ENCODE data around the gene DNAJC11.

The DNAJC11 gene

GRCh38 chr1:6691507-6691906, 10.1 kb downstream of the DNAJC11 start:
- H3K9me3 ChIP-seq (ENCODE audit: control insufficient read depth, low read length): no peaks in the 10 kb centered on the region
- no peak overlapping the region for H3K4me3 ChIP-seq (ENCODE audit: low read length)
- H3K9ac ChIP-seq (ENCODE audit: low read length): no peak overlapping the region
- H3K36me3 ChIP-seq (ENCODE audit: control insufficient read depth, insufficient read depth, low read length): no peaks in the 10 kb centered on the region
- H3K4me1 ChIP-seq (ENCODE audit: control insufficient read depth, insufficient read depth, low read length): no peaks in the 10 kb centered on the region
- H3K27me3 ChIP-seq (ENCODE audit: control insufficient read depth, insufficient read depth, low read length): no peaks in the 10 kb centered on the region

DNA sequence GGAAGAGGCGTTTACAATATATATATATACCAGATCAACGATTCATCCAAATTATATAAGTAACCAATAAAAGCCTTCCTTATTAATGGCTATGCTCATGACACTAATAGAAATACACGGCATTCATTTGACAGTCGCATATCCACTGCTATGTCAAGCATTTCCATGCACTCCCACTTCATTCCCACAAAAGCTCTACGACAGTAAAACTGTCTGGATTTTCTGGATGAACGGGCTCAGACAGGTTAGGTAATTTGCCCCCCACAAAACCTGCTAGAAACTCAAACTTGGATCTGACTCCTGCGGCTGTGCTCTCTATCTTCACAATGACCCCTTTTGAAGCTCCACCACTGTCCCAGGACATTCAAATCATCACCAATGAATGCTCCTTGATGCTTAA, 11.4 kb downstream of the DNAJC11 start:
- Histone ChIP-seq H3K9ac (ENCODE audit: low read length) (no peak overlapping the region), H3K36me3 (ENCODE audit: control insufficient read depth, insufficient read depth, low read length) (no peaks in the 10 kb centered on the region), H3K4me1 (ENCODE audit: control insufficient read depth, insufficient read depth, low read length) (no peaks in the 10 kb centered on the region), H3K9me3 (ENCODE audit: control insufficient read depth, low read length) (no peaks in the 10 kb centered on the region), H3K4me3 (ENCODE audit: low read length) (no peak overlapping the region), H3K27me3 (ENCODE audit: control insufficient read depth, insufficient read depth, low read length) (no peaks in the 10 kb centered on the region)

DNA sequence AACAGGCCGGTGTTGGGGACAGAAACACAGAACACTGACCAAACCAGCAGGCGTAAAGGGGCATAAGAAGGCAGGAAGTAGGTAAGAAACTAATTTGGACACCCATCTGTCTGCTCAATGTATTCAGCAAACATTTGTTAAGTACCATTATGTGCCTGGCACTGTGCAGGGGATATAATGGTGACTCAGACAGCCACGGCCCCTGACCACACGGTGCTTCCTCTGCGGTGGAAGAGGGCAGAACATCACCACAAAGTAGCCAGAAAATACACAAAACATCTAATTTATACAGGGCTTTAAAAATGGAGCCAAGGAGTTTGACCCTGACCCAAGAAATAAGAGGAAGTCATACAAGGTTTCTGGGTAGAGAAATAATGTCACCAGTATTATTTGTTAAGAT, 12.9 kb downstream of the DNAJC11 start:
- H3K9me3 ChIP-seq (ENCODE audit: control insufficient read depth, low read length): no peaks in the 10 kb centered on the region

DNA sequence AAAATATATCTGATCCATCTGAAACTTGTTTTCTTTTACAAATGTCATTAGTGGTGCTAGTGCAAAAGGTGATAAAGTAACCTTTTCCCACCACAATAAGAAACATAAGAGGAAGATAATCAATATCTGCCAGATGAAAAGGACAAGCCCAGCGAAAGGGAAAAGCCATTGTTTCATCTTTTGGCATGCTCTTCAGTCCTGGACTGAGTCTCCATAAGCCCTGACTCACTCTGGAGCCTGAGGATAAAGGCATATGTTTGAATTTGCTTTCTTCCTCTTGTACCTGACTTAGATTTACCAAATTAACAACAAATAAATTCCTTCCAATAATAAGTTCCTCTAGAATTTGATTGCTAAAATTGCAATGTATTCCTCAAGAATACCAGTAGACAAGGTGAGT, 13.6 kb downstream of the DNAJC11 start:
- H3K4me3 ChIP-seq (ENCODE audit: low read length): no peak overlapping the region
- no peak overlapping the region for H3K9ac ChIP-seq (ENCODE audit: low read length)
- no peaks in the 10 kb centered on the region for H3K4me1 ChIP-seq (ENCODE audit: control insufficient read depth, insufficient read depth, low read length)
- H3K36me3 ChIP-seq (ENCODE audit: control insufficient read depth, insufficient read depth, low read length): no peaks in the 10 kb centered on the region
- no peaks in the 10 kb centered on the region for H3K27me3 ChIP-seq (ENCODE audit: control insufficient read depth, insufficient read depth, low read length)
- H3K9me3 ChIP-seq (ENCODE audit: control insufficient read depth, low read length): no peaks in the 10 kb centered on the region

More for the DNA sequence above, 12.9 kb downstream of the DNAJC11 start:
- no peaks in the 10 kb centered on the region for H3K36me3 ChIP-seq (ENCODE audit: control insufficient read depth, insufficient read depth, low read length)
- H3K9ac ChIP-seq (ENCODE audit: low read length): no peak overlapping the region
- no peak overlapping the region for H3K4me3 ChIP-seq (ENCODE audit: low read length)
- no peaks in the 10 kb centered on the region for H3K27me3 ChIP-seq (ENCODE audit: control insufficient read depth, insufficient read depth, low read length)
- H3K4me1 ChIP-seq (ENCODE audit: control insufficient read depth, insufficient read depth, low read length): no peaks in the 10 kb centered on the region

- Histone ChIP-seq H3K4me1 (ENCODE audit: control insufficient read depth, insufficient read depth, low read length) (no peaks in the 10 kb centered on the region), H3K9ac (ENCODE audit: low read length) (no peak overlapping the region), H3K9me3 (ENCODE audit: control insufficient read depth, low read length) (no peaks in the 10 kb centered on the region), H3K36me3 (ENCODE audit: control insufficient read depth, insufficient read depth, low read length) (no peaks in the 10 kb centered on the region), H3K4me3 (ENCODE audit: low read length) (no peak overlapping the region), H3K27me3 (ENCODE audit: control insufficient read depth, insufficient read depth, low read length) (no peaks in the 10 kb centered on the region)
Measured at GRCh38 chr1:6686294-6686693, 15.3 kb downstream of the DNAJC11 start.

DNA sequence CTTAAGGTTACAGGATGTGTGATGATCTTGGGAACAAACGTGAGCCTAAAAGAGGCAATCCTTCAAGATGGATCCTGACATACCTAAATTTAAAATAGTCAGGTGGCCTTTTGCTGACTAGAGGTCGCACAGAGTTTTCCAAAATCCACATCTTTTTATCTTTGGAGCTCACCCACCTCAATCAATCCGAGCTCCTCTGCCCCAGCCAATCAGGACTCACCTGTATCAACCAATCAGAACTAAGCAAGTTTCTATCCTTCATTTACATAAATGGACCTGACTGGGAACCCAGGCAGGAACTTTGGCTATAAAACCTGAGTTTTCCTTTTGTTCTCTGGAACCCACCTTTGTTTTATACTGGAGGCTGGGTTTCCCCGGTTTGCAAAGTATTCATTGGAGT, 16.2 kb downstream of the DNAJC11 start:
- Histone ChIP-seq H3K36me3 (ENCODE audit: control insufficient read depth, insufficient read depth, low read length) (no peaks in the 10 kb centered on the region), H3K4me1 (ENCODE audit: control insufficient read depth, insufficient read depth, low read length) (no peaks in the 10 kb centered on the region), H3K9ac (ENCODE audit: low read length) (no peak overlapping the region), H3K9me3 (ENCODE audit: control insufficient read depth, low read length) (no peaks in the 10 kb centered on the region), H3K27me3 (ENCODE audit: control insufficient read depth, insufficient read depth, low read length) (no peaks in the 10 kb centered on the region), H3K4me3 (ENCODE audit: low read length) (no peak overlapping the region)

- Histone ChIP-seq H3K9ac (ENCODE audit: low read length) (no peak overlapping the region), H3K9me3 (ENCODE audit: control insufficient read depth, low read length) (no peaks in the 10 kb centered on the region), H3K27me3 (ENCODE audit: control insufficient read depth, insufficient read depth, low read length) (no peaks in the 10 kb centered on the region), H3K4me3 (ENCODE audit: low read length) (no peak overlapping the region), H3K36me3 (ENCODE audit: control insufficient read depth, insufficient read depth, low read length) (no peaks in the 10 kb centered on the region), H3K4me1 (ENCODE audit: control insufficient read depth, insufficient read depth, low read length) (no peaks in the 10 kb centered on the region)
Measured at GRCh38 chr1:6683434-6683833, 18.2 kb downstream of the DNAJC11 start.

DNA sequence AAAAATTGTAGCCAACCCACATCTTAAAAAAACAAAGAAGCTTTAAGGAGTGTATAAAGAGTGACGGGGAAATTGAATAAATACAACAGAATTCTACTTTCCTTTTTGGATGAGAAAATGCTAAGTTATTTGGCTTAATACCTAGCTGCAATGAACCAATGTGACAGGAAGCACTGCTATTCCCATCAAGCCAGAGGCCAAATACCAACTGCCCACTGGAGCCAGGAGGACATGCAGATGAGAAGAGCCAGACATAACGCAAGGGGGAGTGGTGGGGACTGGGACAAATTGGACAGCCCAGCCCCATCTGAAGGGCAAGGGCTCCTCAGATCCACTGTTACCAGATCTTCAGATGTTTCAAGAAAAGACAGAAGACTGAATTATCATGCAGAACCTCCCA, 25.7 kb downstream of the DNAJC11 start:
- H3K9ac ChIP-seq (ENCODE audit: low read length): no peak overlapping the region
- H3K36me3 ChIP-seq (ENCODE audit: control insufficient read depth, insufficient read depth, low read length): no peaks in the 10 kb centered on the region

DNA sequence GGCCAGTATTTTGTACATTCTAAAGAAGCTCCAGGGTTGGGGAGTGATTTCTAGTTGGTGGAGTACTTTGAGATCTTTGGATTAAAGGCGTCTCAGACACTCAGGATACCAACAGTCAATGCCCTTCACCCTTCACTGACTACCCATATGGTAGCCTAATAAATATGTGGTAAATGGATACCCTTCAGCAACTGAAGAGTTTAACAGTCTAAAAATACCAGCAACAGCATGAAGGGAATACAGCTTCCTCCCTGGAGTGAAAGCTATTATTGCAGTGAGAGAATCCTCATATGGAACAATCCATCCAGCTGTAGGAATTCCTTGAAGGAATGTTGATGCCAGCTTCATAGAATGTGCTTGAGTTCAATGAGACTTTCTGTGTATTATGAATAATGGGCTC, 26.8 kb downstream of the DNAJC11 start:
- Histone ChIP-seq H3K9me3 (ENCODE audit: control insufficient read depth, low read length) (no peaks in the 10 kb centered on the region), H3K9ac (ENCODE audit: low read length) (no peak overlapping the region), H3K4me1 (ENCODE audit: control insufficient read depth, insufficient read depth, low read length) (no peaks in the 10 kb centered on the region), H3K36me3 (ENCODE audit: control insufficient read depth, insufficient read depth, low read length) (no peaks in the 10 kb centered on the region), H3K27me3 (ENCODE audit: control insufficient read depth, insufficient read depth, low read length) (no peaks in the 10 kb centered on the region), H3K4me3 (ENCODE audit: low read length) (no peak overlapping the region)

More for the DNA sequence above, 25.7 kb downstream of the DNAJC11 start:
- no peak overlapping the region for H3K4me3 ChIP-seq (ENCODE audit: low read length)
- no peaks in the 10 kb centered on the region for H3K9me3 ChIP-seq (ENCODE audit: control insufficient read depth, low read length)
- no peaks in the 10 kb centered on the region for H3K27me3 ChIP-seq (ENCODE audit: control insufficient read depth, insufficient read depth, low read length)
- no peaks in the 10 kb centered on the region for H3K4me1 ChIP-seq (ENCODE audit: control insufficient read depth, insufficient read depth, low read length)

DNA sequence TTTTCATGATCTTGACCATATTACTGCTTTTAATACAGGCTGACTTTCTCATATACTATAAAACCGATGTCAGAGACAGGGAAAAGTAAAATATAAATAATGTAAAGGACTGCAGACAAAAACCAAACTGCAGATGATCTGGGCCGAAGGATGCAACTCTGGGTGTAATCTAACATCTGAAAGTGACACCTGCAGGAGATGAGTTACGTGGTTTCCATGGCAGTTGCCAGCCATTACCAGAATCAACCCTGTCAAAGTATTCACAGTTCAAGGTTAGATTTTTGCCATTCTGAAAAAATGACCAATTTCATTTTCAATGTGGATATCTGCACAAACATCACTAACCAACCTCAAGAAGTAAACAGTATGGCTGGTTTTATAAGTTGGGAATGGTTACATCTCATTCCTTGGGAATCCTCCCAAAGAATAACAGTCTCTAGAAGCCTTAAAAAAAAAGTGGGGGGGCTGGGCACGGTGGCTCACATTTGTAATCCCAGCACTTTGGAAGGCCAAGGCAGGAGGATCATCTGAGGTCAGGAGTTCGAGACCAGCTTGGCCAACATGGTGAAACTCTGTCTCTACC, 27.7 kb downstream of the DNAJC11 start:
- Histone ChIP-seq H3K36me3 (ENCODE audit: control insufficient read depth, insufficient read depth, low read length) (no peaks in the 10 kb centered on the region), H3K4me1 (ENCODE audit: control insufficient read depth, insufficient read depth, low read length) (no peaks in the 10 kb centered on the region), H3K4me3 (ENCODE audit: low read length) (no peak overlapping the region), H3K9me3 (ENCODE audit: control insufficient read depth, low read length) (no peaks in the 10 kb centered on the region), H3K27me3 (ENCODE audit: control insufficient read depth, insufficient read depth, low read length) (no peaks in the 10 kb centered on the region), H3K9ac (ENCODE audit: low read length) (no peak overlapping the region)

DNA sequence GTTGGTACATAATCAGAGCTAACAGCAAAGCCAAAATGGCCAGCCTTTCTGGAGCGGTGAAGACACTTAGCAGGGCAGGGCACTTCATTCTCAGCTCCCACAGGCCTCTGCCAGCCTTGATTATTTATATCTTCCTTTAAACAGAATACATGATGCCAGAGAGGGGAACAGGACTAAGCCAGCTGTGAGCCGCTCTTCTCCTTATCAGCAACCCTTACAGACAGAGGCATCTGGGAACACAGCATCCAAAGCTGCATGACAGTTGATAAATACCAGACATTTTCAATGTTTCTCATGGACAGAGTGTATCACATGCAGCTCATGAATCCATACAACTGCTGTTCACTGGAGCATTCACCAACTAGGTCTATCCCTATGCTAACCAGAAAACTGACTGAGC, 29.1 kb downstream of the DNAJC11 start:
- Histone ChIP-seq H3K4me3 (ENCODE audit: low read length) (no peak overlapping the region), H3K36me3 (ENCODE audit: control insufficient read depth, insufficient read depth, low read length) (no peaks in the 10 kb centered on the region), H3K27me3 (ENCODE audit: control insufficient read depth, insufficient read depth, low read length) (no peaks in the 10 kb centered on the region), H3K9ac (ENCODE audit: low read length) (no peak overlapping the region), H3K4me1 (ENCODE audit: control insufficient read depth, insufficient read depth, low read length) (no peaks in the 10 kb centered on the region), H3K9me3 (ENCODE audit: control insufficient read depth, low read length) (no peaks in the 10 kb centered on the region)

DNA sequence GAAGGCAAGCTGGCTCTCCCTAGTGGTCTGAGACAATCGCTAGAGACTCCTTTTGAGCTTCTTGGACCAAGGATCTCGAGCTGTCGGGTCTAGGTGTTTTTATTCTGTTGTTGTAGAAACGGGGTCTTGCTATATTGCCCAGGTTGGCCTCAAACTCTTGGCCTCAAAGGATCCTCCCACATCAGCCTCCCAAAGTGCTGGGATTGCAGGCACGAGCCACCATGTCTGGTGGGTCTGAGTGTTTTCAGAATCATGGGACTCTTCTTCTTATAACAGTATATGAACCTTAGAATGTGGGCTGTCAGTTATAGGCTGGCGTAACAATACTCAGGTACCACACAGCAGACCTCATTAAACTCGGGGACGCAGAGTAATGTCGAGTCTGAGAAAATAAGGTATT, 33.1 kb downstream of the DNAJC11 start:
- Histone ChIP-seq H3K4me1 (ENCODE audit: control insufficient read depth, insufficient read depth, low read length) (no peaks in the 10 kb centered on the region), H3K9ac (ENCODE audit: low read length) (no peak overlapping the region), H3K4me3 (ENCODE audit: low read length) (no peak overlapping the region), H3K27me3 (ENCODE audit: control insufficient read depth, insufficient read depth, low read length) (no peaks in the 10 kb centered on the region), H3K9me3 (ENCODE audit: control insufficient read depth, low read length) (no peaks in the 10 kb centered on the region), H3K36me3 (ENCODE audit: control insufficient read depth, insufficient read depth, low read length) (no peaks in the 10 kb centered on the region)

DNA sequence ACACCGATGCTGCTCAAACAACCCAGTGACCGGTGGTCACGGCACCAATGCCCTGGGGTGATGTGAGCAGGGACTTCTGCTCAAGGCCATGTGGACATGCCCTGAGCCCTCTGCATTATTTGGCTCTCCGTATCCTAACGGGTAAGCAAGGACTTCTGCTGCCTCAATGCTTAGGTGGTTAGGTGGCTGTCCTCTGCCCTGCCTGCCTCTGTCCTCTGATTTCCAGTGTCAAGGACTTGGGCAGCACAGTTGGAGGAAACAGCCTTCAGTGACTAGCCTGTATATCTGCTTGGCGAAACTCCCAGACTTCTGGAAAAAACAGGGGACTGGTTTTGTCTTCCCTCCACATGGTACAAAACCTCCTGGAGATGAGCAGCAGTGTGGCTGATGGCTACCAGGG, 34.5 kb downstream of the DNAJC11 start:
- Histone ChIP-seq H3K4me3 (ENCODE audit: low read length) (no peak overlapping the region), H3K36me3 (ENCODE audit: control insufficient read depth, insufficient read depth, low read length) (no peaks in the 10 kb centered on the region), H3K4me1 (ENCODE audit: control insufficient read depth, insufficient read depth, low read length) (no peaks in the 10 kb centered on the region), H3K27me3 (ENCODE audit: control insufficient read depth, insufficient read depth, low read length) (no peaks in the 10 kb centered on the region), H3K9me3 (ENCODE audit: control insufficient read depth, low read length) (no peaks in the 10 kb centered on the region), H3K9ac (ENCODE audit: low read length) (no peak overlapping the region)

Data from mucosa of stomach (tissue), 1 donor.